Measurements from ENCODE around the gene PPP1R1C. TPM values are rescaled to one million over a fixed set of nuclear protein-coding genes. Genes with fewer than 3 reads are reported as not detected.

PPP1R1C gene
- total and polyA plus RNA-seq, 7 donors: 0.18 to 1.1 (median 0.31) TPM; not detected in 1

DNA sequence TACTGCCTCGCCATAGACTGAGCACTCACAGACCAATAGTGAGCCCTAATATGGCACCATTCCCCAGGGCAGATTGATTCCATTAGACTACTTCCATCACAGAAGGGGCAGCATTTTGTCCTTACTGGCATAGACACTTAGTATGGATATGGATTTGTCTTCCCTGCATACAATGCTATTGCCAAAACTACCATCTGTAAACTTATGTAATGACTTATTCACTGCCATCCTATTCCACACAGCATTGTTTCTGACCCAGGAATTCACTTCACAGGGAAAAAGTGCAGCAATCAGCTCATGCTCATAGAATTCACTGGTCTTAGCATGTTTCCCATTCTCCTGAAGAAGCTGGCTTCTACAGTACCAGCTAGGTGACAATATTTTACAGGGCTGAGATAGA is 179.0 kb downstream of the PPP1R1C start:
- Histone ChIP-seq H3K36me3 (ENCODE audit: insufficient read depth in 1 of 2, low read depth in 1 of 2) (no peaks in the 10 kb centered on the region), H3K9me3 (no peaks in the 10 kb centered on the region), H3K4me3 (no peak overlapping the region), H3K27me3 (ENCODE audit: insufficient read depth in 3 of 3, low read length in 2 of 3) (no peaks in the 10 kb centered on the region), H3K4me1 (no peaks in the 10 kb centered on the region), H3K27ac (no peak overlapping the region)
- no peak for DNase-seq
- intact Hi-C loops (cut with DNase I): no loop called here
- TF ChIP-seq, protein P1, sequence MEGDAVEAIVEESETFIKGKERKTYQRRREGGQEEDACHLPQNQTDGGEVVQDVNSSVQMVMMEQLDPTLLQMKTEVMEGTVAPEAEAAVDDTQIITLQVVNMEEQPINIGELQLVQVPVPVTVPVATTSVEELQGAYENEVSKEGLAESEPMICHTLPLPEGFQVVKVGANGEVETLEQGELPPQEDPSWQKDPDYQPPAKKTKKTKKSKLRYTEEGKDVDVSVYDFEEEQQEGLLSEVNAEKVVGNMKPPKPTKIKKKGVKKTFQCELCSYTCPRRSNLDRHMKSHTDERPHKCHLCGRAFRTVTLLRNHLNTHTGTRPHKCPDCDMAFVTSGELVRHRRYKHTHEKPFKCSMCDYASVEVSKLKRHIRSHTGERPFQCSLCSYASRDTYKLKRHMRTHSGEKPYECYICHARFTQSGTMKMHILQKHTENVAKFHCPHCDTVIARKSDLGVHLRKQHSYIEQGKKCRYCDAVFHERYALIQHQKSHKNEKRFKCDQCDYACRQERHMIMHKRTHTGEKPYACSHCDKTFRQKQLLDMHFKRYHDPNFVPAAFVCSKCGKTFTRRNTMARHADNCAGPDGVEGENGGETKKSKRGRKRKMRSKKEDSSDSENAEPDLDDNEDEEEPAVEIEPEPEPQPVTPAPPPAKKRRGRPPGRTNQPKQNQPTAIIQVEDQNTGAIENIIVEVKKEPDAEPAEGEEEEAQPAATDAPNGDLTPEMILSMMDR (IDR thresholded peaks at IDR 0.05): no peak
- WGBS, 3 donors: 65 to 71% (median 69%) methylated on average over 1 of the region's 1 CpG
- ATAC-seq: no peak

DNA sequence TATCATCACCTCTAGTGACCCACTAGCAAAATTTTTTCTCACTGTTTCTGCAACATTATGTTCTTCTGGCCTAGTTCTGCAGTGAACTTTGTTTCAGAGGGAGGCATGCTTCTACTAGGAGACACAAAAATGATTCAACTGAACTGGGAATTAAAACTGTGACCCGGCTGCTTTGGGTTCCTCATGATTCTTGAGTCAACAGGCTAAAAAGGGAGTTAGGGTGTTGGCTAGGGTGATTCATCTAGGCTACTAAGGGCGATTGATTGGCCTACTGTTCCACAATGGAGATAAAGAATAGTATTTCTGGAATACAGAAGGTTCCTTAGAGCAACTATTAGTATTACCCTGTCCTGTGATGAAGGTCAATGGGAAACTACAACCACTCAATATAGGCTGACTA is 179.5 kb downstream of the PPP1R1C start:
- no peaks in the 10 kb centered on the region for H3K27me3 ChIP-seq (ENCODE audit: insufficient read depth in 3 of 3, low read length in 2 of 3)
- H3K4me3 ChIP-seq: no peak overlapping the region
- TF ChIP-seq, protein P1 (IDR thresholded peaks at IDR 0.05): no peak
- no peak for DNase-seq
- H3K36me3 ChIP-seq (ENCODE audit: insufficient read depth in 1 of 2, low read depth in 1 of 2): no peaks in the 10 kb centered on the region
- H3K9me3 ChIP-seq: no peaks in the 10 kb centered on the region
- H3K27ac ChIP-seq: no peak overlapping the region
- 77 to 85% (median 83%) methylated on average over 2 of the region's 2 CpGs for WGBS, 3 donors
- no peak for ATAC-seq
- intact Hi-C loops (cut with DNase I): no loop called here
- H3K4me1 ChIP-seq: no peaks in the 10 kb centered on the region

DNA sequence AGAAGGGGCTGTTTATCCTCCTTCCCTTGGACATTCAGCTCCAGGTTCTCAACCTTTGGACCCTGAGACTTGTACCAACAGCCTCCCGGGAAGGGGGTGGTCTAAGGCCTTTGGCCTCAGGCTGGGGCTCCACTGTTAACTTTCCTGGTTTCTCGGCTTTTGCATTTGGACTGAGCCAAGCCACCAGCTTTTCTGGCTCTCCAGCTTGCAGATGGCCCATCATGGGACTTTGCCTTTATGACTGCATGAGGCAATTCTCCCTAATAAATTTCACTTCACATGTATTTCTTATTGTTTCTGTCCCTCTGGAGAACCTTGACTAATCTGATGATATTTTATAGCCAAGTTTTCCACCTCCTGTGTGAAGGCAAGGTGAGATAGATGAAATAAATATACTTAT is 180.8 kb downstream of the PPP1R1C start:
- DNase-seq (no peak), ATAC-seq (no peak)
- Histone ChIP-seq H3K4me3 (no peak overlapping the region), H3K27me3 (ENCODE audit: insufficient read depth in 3 of 3, low read length in 2 of 3) (no peaks in the 10 kb centered on the region), H3K27ac (no peak overlapping the region), H3K36me3 (ENCODE audit: insufficient read depth in 1 of 2, low read depth in 1 of 2) (no peaks in the 10 kb centered on the region), H3K9me3 (no peaks in the 10 kb centered on the region), H3K4me1 (no peaks in the 10 kb centered on the region)
- TF ChIP-seq, protein P1 (IDR thresholded peaks at IDR 0.05): no peak
- WGBS, 3 donors: 76 to 84% (median 78%) methylated on average over 2 of the region's 2 CpGs
- intact Hi-C loops (cut with DNase I): no loop called here

DNA sequence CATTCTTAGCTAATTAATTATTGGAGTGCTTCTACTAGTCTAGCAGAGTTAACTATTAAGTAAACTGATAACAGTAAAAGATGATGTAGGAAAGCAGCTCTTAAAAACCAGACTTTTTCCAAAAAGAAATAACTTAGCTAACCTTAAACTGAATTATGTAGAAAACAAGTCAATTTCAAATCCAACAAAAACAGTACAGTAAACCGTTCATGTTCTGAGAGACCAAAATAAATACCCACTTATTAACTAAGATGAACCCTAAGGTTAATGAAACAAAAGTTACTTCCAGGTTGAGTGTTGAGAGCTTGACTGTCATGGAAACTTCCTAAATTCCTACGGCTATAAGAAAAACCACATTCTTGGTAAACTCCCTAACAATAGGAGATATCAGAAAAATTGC is 181.2 kb downstream of the PPP1R1C start:
- TF ChIP-seq, protein P1 (IDR thresholded peaks at IDR 0.05): no peak
- ATAC-seq (no peak), DNase-seq (no peak)
- 65 to 67% (median 65%) methylated on average over 2 of the region's 2 CpGs for WGBS, 3 donors
- no peak overlapping the region for H3K4me3 ChIP-seq
- no peaks in the 10 kb centered on the region for H3K9me3 ChIP-seq
- H3K27ac ChIP-seq: no peak overlapping the region
- intact Hi-C loops (cut with DNase I): no loop called here
- H3K36me3 ChIP-seq (ENCODE audit: insufficient read depth in 1 of 2, low read depth in 1 of 2): no peaks in the 10 kb centered on the region
- H3K27me3 ChIP-seq (ENCODE audit: insufficient read depth in 3 of 3, low read length in 2 of 3): no peaks in the 10 kb centered on the region
- H3K4me1 ChIP-seq: no peaks in the 10 kb centered on the region

Other genes starting within 250 kb of the PPP1R1C start
- gene ITPRID2, start 94.1 kb upstream of the PPP1R1C start, total RNA-seq: 10 to 100 TPM; 46.0 to 73.3 (median 65.9) TPM
- 10 to 100 TPM; 31.6 to 56.4 (median 36.8) TPM for gene ITPRID2, start 94.1 kb upstream of the PPP1R1C start, polyA plus RNA-seq